ENCODE results near the gene HPS1. TPM values are rescaled to one million over a fixed set of nuclear protein-coding genes. Genes with fewer than 3 reads are reported as not detected.

Gene HPS1
- total RNA-seq, 4 donors from 2014 or later: 23.3 to 63.9 (median 54.8) TPM

GRCh38 chr10:98417481-98417959, 29.2 kb downstream of the HPS1 start:
- TF ChIP-seq POLR2A (IDR thresholded peaks at IDR 0.05) (no peak), CTCF (IDR thresholded peaks at IDR 0.05) (no peak)
- no peak overlapping the region for H3K4me3 ChIP-seq (ENCODE audit: low read depth, poor library complexity, severe bottlenecking)
- intact Hi-C loops (cut with DNase I; ENCODE audit: low total_unique reads): no loop called here
- 88 to 89% methylated on average over 17 to 18 of the region's 19 CpGs for WGBS, 2 donors
- peak in 1 of 2 donors; percentile 63 for DNase-seq (ENCODE audit: low spot score in 2 of 2)

- intact Hi-C loops (cut with DNase I; ENCODE audit: low total_unique reads): no loop called here
- TF ChIP-seq POLR2A (IDR thresholded peaks at IDR 0.05) (no peak), CTCF (IDR thresholded peaks at IDR 0.05) (no peak)
- 85 to 90% methylated on average over 18 of the region's 18 CpGs for WGBS, 2 donors
- peak in 1 of 2 donors; percentile 78 for DNase-seq (ENCODE audit: low spot score in 2 of 2)
- no peak overlapping the region for H3K4me3 ChIP-seq (ENCODE audit: low read depth, poor library complexity, severe bottlenecking)
Observed at GRCh38 chr10:98416606-98417388, 29.9 kb downstream of the HPS1 start.

GRCh38 chr10:98415731-98416119, 31.0 kb downstream of the HPS1 start:
- no peak for DNase-seq (ENCODE audit: low spot score in 2 of 2)
- WGBS, 2 donors: 63 to 71% methylated on average over 8 of the region's 8 CpGs
- H3K4me3 ChIP-seq (ENCODE audit: low read depth, poor library complexity, severe bottlenecking): no peak overlapping the region
- TF ChIP-seq POLR2A (IDR thresholded peaks at IDR 0.05) (no peak), CTCF (IDR thresholded peaks at IDR 0.05) (no peak)
- intact Hi-C loops (cut with DNase I; ENCODE audit: low total_unique reads): no loop called here

- H3K4me3 ChIP-seq (ENCODE audit: low read depth, poor library complexity, severe bottlenecking): peak within 1 kb of the TSS; percentile 28
- WGBS, 2 donors: 24 to 30% methylated on average over 25 of the region's 25 CpGs
- no peak for TF ChIP-seq CTCF (IDR thresholded peaks at IDR 0.05)
- TF ChIP-seq POLR2A (IDR thresholded peaks at IDR 0.05): no peak
- intact Hi-C loops (cut with DNase I; ENCODE audit: low total_unique reads): no loop called here
- DNase-seq (ENCODE audit: low spot score in 2 of 2): peak; percentile 83 to 97
Observed at GRCh38 chr10:98414932-98415730, 31.6 kb downstream of the HPS1 start, which contains the start of gene PYROXD2. Gene PYROXD2 (minus strand): TSS chr10:98415182. CDS start chr10:98415135, 47 bp downstream.

- 25 to 29% methylated on average over 3 of the region's 3 CpGs for WGBS, 2 donors
- intact Hi-C loops (cut with DNase I; ENCODE audit: low total_unique reads): no loop called here
- no peak for DNase-seq (ENCODE audit: low spot score in 2 of 2)
- peak overlapping the region; percentile 28 for H3K4me3 ChIP-seq (ENCODE audit: low read depth, poor library complexity, severe bottlenecking)
- TF ChIP-seq CTCF (IDR thresholded peaks at IDR 0.05) (no peak), POLR2A (IDR thresholded peaks at IDR 0.05) (no peak)
Observed at GRCh38 chr10:98414578-98414931, 32.2 kb downstream of the HPS1 start.
